ENCODE measurements around the gene BAAT.

Gene BAAT

GRCh38 chr9:101362450-101362849 is 22.4 kb downstream of the BAAT start:
- ChIA-PET POLR2A (no interaction called here), CTCF (interaction anchor here (1.3 kb wide), 1 partner anchor 26 kb away, joined by 4 read pairs; no protein-coding TSS in a partner anchor)
- Histone ChIP-seq H3K27ac (ENCODE audit: extremely low read depth, low read depth, low read length) (no peak overlapping the region), H3K9me3 (ENCODE audit: control insufficient read depth, insufficient read depth, low read depth, low read length) (no peaks in the 10 kb centered on the region), H3K36me3 (ENCODE audit: control insufficient read depth in 2 of 2, insufficient read depth in 1 of 2, low read length in 2 of 2) (no peaks in the 10 kb centered on the region), H3K4me1 (ENCODE audit: control insufficient read depth, insufficient read depth, low read length) (no peaks in the 10 kb centered on the region), H3K4me3 (ENCODE audit: low read depth, low read length) (no peak overlapping the region)
- no peak for TF ChIP-seq ZNF133 (tag by site-specific recombination; IDR thresholded peaks at IDR 0.05)
- no peak for TF ChIP-seq ZNF843 (tag by site-specific recombination; IDR thresholded peaks at IDR 0.05)
- TF ChIP-seq BCL11B (tag by site-specific recombination; IDR thresholded peaks at IDR 0.05; ENCODE audit: low read depth) = no peak
- TF ChIP-seq ZXDB (tag by site-specific recombination; IDR thresholded peaks at IDR 0.05) = no peak
- no peak for TF ChIP-seq ZNF639 (tag by site-specific recombination; IDR thresholded peaks at IDR 0.05)
- no peak for TF ChIP-seq ZFP41 (tag by site-specific recombination; IDR thresholded peaks at IDR 0.05; ENCODE audit: borderline replicate concordance)
- TF ChIP-seq ZNF830 (tag by site-specific recombination; IDR thresholded peaks at IDR 0.05; ENCODE audit: low read depth) = no peak
- TF ChIP-seq YY1 (tag by site-specific recombination; IDR thresholded peaks at IDR 0.05) = no peak
- no peak for TF ChIP-seq ZNF621 (tag by site-specific recombination; IDR thresholded peaks at IDR 0.05)
- no peak for TF ChIP-seq ZNF610 (tag by site-specific recombination; IDR thresholded peaks at IDR 0.05; ENCODE audit: borderline replicate concordance)
- TF ChIP-seq ZNF658 (tag by site-specific recombination; IDR thresholded peaks at IDR 0.05) = no peak
- TF ChIP-seq SP3 (tag by site-specific recombination; IDR thresholded peaks at IDR 0.05) = no peak
- no peak for TF ChIP-seq ZNF10 (tag by site-specific recombination; IDR thresholded peaks at IDR 0.05)
- no peak for TF ChIP-seq ZNF529 (tag by site-specific recombination; IDR thresholded peaks at IDR 0.05; ENCODE audit: insufficient replicate concordance)
- TF ChIP-seq GLI4 (tag by site-specific recombination; IDR thresholded peaks at IDR 0.05) = no peak
- TF ChIP-seq ZNF549 (tag by site-specific recombination; IDR thresholded peaks at IDR 0.05) = no peak
- TF ChIP-seq ZNF121 (tag by site-specific recombination; IDR thresholded peaks at IDR 0.05) = no peak

GRCh38 chr9:101360647-101361046 is 24.2 kb downstream of the BAAT start:
- TF ChIP-seq ZFHX2 (tag by site-specific recombination; conservative IDR thresholded peaks at IDR 0.05) (no peak), YY2 (tag by site-specific recombination; IDR thresholded peaks at IDR 0.05) (no peak), ZNF280C (tag by site-specific recombination; IDR thresholded peaks at IDR 0.05) (no peak), SCRT2 (tag by site-specific recombination; IDR thresholded peaks at IDR 0.05) (no peak), ZNF670 (tag by site-specific recombination; IDR thresholded peaks at IDR 0.05; ENCODE audit: low read depth) (no peak)
- H3K9me3 ChIP-seq (ENCODE audit: control insufficient read depth, insufficient read depth, low read depth, low read length) = no peaks in the 10 kb centered on the region
- H3K4me1 ChIP-seq (ENCODE audit: control insufficient read depth, insufficient read depth, low read length) = no peaks in the 10 kb centered on the region
- ChIA-PET CTCF (interaction anchor here (1.0 kb wide), 1 partner anchor 28 kb away, joined by 3 read pairs; no protein-coding TSS in a partner anchor), POLR2A (no interaction called here)
- no peak overlapping the region for H3K27ac ChIP-seq (ENCODE audit: extremely low read depth, low read depth, low read length)
- H3K4me3 ChIP-seq (ENCODE audit: low read depth, low read length) = no peak overlapping the region
- H3K36me3 ChIP-seq (ENCODE audit: control insufficient read depth in 2 of 2, insufficient read depth in 1 of 2, low read length in 2 of 2) = no peaks in the 10 kb centered on the region

Data from HEK293 (cell line).